GM21619 (cell line): ENCODE measurements around the gene MAPKAPK5.
"Not testable (repeated sequence)": the region's sequence is repeated elsewhere in the genome, so short reads cannot be mapped to it uniquely, and the experiment has no call there.

Experiments
- ATAC-seq: cut with Tn5 transposase; IDR thresholded peaks from one replicate; pipeline ENCODE4 v1.9.1; 2021; ENCODE audit not compliant: unreplicated experiment

Gene MAPKAPK5

GRCh38 chr12:111873113-111873512 lies 31.1 kb downstream of the MAPKAPK5 start:
- ATAC-seq: no peak

GRCh38 chr12:111881716-111882115 lies 39.7 kb downstream of the MAPKAPK5 start:
- ATAC-seq: no peak

- ATAC-seq: no peak
These were observed 44.9 kb downstream of the MAPKAPK5 start for GRCh38 chr12:111886662-111887545.

GRCh38 chr12:111887926-111888745 lies 46.1 kb downstream of the MAPKAPK5 start:
- ATAC-seq: no peak

- ATAC-seq: no peak
These were observed 51.3 kb downstream of the MAPKAPK5 start for GRCh38 chr12:111893287-111893686.

- ATAC-seq: no peak
These were observed 52.5 kb downstream of the MAPKAPK5 start for GRCh38 chr12:111894556-111894955.

GRCh38 chr12:111901182-111901581 lies 59.2 kb downstream of the MAPKAPK5 start:
- no peak for ATAC-seq

GRCh38 chr12:111904446-111904975 lies 62.5 kb downstream of the MAPKAPK5 start:
- no peak for ATAC-seq

- ATAC-seq: no peak
These were observed 63.5 kb downstream of the MAPKAPK5 start for GRCh38 chr12:111905502-111905901.

GRCh38 chr12:111907740-111908139 lies 65.7 kb downstream of the MAPKAPK5 start:
- ATAC-seq: no peak

GRCh38 chr12:111925171-111925570 lies 83.1 kb downstream of the MAPKAPK5 start:
- no peak for ATAC-seq

- ATAC-seq: no peak
These were observed 84.6 kb downstream of the MAPKAPK5 start for GRCh38 chr12:111926631-111927030.

GRCh38 chr12:111927346-111927745 lies 85.3 kb downstream of the MAPKAPK5 start:
- ATAC-seq: no peak

- no peak for ATAC-seq
These were observed 90.2 kb downstream of the MAPKAPK5 start for GRCh38 chr12:111932241-111932640.

GRCh38 chr12:111936869-111937268 lies 94.8 kb downstream of the MAPKAPK5 start:
- no peak for ATAC-seq

- no peak for ATAC-seq
These were observed 95.4 kb downstream of the MAPKAPK5 start for GRCh38 chr12:111937429-111937828.

- no peak for ATAC-seq
These were observed 100.5 kb downstream of the MAPKAPK5 start for GRCh38 chr12:111942557-111942956.

GRCh38 chr12:111943929-111944328 lies 101.9 kb downstream of the MAPKAPK5 start:
- ATAC-seq: no peak

- not testable (repeated sequence) for ATAC-seq
These were observed 109.1 kb downstream of the MAPKAPK5 start for GRCh38 chr12:111950961-111951676.
